HG03521 (cell line): ENCODE results near the gene MRPS18C.
"Not testable (repeated sequence)": the region's sequence is repeated elsewhere in the genome, so short reads cannot be mapped to it uniquely, and the experiment has no call there.

Experiments used
- ATAC-seq: cut with Tn5 transposase; IDR thresholded peaks from one replicate; pipeline ENCODE4 v1.9.1; 2021; ENCODE audit warnings: mild to moderate bottlenecking, moderate library complexity; ENCODE audit not compliant: unreplicated experiment

MRPS18C gene

DNA sequence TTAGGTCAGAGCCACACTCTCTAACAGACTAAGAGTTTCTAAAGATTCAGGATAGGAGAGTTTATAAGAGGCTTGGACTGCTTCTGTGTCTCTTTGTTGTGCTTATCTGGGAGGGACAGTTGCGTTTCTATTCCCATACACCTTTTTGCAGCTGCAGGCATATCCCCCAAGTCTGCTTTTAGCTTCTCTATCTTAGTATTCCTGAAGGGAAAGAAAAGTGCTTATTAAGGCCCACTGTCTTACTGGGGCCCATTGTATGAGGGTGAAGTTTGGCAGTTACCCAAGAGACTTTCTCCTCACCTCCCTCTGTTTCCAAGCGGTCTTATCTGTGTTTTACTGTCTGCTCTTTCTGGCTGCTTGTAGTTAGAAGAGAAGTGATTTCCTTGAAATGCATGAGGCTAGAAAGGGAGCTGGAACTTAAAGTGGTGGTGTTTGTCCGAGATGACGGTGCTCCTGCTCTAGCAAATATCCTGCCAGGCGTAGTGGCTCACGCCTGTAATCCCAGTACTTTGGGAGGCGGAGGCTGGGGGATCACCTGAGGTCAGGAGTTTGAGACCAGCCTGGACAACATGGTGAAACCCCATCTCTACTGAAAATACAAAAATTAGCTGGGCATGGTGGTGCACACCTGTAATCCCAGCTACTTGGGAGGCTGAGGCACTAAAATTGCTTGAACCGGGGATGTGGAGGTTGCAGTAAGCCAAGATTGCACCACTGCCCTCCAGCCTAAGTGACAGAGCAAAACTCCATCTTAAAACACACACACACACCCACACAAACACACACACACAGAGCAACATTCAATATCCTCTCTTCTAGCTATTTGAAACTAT is 40.4 kb downstream of the MRPS18C start:
- not testable (repeated sequence) for ATAC-seq

DNA sequence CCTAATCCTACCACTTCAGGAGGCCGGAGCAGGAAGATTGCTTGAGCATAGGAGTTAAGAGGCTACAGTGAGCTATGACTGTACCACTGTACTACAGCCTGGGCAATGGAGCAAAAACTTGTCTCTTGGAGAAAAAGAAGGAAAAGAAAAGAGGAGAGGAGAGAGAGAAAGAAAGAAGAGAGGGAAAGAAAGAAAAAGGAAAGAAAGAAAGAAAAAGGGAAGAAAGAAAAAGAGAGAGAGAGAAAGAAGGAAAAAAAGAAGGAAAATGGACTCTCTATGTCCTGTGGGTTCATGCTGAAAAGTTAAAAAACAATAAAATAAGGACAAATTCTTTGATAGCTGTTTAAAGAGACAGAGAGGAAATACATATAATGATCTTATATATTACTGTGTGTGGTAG is 42.3 kb downstream of the MRPS18C start:
- ATAC-seq: no peak

- not testable (repeated sequence) for ATAC-seq
These were observed 45.8 kb downstream of the MRPS18C start for GRCh38 chr4:83501671-83502070.

DNA sequence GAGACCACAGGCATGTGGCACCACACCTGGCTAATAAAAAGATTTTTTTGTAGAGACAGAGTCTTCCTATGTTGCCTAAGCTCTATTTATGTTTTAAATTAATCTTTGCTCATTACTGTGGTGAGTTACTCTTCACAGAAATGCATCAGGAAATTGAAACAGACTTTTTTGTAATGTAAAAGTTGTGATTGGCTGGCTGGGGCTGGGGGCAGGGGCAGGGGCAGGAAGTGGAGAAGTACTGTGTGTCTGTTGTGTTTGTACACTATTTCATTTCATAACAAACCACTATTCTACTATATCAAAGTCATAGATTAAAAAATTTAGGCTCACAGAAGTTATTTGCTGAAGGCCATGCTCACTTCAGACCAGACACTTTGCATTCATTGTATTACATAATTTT is 48.1 kb downstream of the MRPS18C start:
- no peak for ATAC-seq

GRCh38 chr4:83504503-83504902 is 48.6 kb downstream of the MRPS18C start:
- no peak for ATAC-seq

DNA sequence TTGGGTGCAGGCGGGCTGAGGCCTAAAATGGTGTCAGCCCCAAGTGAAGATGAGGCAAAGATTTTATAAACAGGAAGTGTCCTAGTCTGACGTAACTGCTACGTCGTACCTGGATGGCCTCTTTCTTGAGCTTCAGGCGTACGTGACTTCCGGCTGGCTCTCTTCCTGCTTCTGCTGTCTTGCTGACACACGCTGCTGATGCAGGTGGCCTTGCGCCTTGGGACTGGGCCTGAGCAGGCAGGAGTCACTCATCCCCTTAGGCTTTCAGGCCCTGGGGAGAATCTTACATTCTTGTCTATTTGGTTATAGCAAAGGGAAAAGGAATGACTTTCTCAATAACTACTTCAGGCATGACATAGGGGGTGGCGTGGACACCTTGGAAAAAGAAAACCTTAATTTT is 49.1 kb downstream of the MRPS18C start:
- no peak for ATAC-seq

GRCh38 chr4:83509156-83509585 is 53.3 kb downstream of the MRPS18C start:
- ATAC-seq: not testable (repeated sequence)

DNA sequence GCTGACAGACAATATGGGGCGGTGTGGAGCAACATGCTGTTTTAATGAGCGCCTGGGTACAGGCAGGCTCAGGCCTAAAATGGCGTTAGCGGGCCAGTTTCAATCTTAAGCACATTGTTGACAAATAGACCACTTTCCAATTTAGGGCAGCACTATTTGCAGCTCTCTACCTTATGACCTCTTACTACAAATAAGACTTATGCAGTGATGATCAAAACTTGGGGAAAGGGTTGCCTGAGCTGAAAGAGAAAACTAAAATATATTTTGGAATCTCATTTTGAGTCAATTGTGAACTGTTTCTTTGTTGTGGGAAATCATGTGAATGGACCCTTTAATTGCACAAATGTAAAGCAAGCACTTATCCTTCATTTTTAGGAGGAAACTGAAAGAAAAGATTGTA is 54.6 kb downstream of the MRPS18C start:
- ATAC-seq: no peak
